ENCODE data around the gene PGBD5.

Gene PGBD5

DNA sequence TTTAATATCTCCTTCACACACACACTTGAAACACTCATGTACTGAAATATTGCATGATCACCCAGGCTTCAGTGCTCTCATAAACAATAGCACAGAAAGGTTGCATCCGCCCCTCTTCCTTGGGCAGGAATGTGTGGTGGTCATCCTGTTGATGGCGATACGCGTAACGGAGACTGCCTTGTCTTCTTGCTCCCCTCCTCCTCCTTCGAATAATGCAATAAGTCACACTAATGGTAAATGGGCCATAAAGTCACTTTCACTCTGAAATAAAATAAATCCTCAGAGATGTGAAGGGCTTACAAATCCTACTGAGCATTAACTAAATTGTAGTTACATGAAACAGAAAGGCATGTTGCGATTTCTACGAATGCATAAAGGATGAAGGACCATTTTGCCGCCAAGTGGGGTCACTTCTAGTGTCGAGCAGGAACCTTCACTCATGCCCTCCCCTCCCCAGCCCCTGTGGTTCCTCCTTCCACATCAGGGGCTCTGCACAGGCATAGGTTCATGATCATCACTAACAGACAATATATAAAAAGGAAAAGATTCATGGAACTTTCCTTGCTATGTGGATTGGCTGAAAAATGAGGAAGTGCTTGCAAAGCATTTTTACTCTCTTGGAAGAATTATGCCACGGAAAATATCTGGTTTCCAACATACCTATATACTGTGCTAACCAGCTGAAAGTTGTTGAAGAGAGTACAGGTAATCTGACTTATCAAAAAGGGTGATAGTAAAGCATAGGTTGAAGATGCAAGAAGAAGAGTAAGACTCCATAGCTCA is 1.2 kb upstream of the PGBD5 start:
- DNase-seq (ENCODE audit: low spot score), result no peak
- TF ChIP-seq, protein P1, sequence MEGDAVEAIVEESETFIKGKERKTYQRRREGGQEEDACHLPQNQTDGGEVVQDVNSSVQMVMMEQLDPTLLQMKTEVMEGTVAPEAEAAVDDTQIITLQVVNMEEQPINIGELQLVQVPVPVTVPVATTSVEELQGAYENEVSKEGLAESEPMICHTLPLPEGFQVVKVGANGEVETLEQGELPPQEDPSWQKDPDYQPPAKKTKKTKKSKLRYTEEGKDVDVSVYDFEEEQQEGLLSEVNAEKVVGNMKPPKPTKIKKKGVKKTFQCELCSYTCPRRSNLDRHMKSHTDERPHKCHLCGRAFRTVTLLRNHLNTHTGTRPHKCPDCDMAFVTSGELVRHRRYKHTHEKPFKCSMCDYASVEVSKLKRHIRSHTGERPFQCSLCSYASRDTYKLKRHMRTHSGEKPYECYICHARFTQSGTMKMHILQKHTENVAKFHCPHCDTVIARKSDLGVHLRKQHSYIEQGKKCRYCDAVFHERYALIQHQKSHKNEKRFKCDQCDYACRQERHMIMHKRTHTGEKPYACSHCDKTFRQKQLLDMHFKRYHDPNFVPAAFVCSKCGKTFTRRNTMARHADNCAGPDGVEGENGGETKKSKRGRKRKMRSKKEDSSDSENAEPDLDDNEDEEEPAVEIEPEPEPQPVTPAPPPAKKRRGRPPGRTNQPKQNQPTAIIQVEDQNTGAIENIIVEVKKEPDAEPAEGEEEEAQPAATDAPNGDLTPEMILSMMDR (conservative IDR thresholded peaks at IDR 0.05; ENCODE audit: low read depth), result no peak
- ChIA-PET POLR2A (ENCODE audit: low non-redundant PET) (no interaction called here), CTCF (interaction anchor here (0.7 to 0.8 kb wide), 2 partner anchors 37 to 1372 kb away, joined by 3 read pairs; no protein-coding TSS in a partner anchor)
- H3K27ac ChIP-seq, result no peak overlapping the region

DNA sequence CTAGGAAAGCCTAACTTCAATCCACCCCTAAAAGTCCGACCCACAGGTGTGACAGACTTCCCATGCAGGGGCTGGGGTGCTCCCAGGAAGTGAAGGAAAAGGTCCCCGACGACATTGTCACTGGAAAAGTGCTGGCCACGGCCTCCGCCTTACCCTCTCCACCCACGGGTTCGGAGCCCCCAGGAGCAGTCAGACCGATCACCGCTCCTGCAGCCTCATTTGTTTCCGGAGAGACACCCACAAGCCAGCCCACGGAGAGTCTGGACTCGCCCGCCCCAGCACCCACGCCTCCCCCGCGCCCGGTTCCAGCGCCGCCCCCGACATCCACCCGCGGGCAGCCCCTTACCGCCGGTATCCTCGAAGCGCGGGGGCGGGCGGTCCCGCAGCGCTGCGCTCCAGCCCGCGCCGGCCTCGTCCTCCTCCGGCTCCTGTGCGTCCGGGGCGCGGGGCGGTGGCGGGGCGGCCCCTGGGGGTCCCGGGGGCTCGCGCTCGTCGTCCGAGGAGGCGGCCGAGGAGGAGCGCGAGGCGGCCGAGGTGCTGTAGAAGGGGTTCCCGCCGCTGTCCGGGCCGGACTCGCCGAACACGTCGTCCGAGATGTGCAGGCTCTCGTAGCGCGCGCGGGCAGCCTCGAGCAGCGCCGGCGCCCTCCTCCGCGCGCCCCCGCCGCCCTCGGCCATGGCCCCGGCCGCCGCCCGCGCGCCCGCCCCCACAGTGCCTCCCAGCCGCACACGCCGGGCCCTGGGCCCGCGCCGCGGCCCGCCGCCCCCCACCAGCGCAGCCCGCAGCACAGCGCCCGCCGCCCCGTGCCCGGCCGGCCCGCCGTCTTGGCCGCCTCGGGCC is 660 bp downstream of the PGBD5 start:
- TF ChIP-seq, protein P1 (conservative IDR thresholded peaks at IDR 0.05; ENCODE audit: low read depth), result no peak
- POLR2A ChIA-PET (ENCODE audit: low non-redundant PET), result no interaction called here
- H3K27ac ChIP-seq, result no peak overlapping the region
- no peak for DNase-seq (ENCODE audit: low spot score)
- CTCF ChIA-PET, result no interaction called here

DNA sequence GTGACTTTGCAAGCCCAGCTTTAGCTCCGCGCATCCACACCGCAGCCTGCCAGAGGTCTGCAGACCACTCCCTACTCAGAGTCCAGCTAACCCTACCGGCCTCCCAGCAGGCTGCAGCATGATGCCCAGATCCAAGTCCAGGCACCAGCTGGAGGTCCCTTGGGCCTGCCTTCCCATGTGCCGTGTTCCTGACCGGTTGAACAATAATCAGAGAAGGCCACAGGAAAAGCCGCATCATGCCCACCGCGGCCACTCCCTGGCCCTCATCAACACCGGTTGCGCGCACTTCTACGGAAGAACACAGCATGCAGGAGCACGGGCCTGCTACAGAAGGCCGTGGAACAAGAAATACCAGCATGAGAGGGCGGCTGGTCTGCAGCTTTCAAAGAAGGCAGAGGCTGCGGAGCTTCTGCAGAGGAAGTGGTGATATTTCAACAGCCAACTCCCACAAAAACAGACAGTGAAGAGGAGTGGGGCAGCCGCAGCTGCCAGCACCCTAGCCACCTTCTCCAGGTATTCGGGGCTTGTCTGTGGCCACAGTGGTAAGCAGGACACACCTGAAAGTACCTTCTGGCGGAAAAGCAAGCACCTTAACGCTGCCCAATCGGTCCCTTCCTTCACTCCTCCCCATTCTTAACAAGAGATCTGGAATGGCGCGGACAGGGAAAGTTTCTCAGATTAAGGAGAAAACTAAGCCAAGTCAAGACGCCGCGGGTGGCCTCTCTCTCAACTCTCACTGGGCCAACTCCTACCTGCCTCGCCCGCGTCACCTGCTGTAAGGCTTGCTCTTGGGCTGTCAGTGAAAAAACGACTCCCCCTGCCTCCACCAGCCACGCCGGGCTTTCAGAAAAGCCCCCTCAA is 1.5 kb downstream of the PGBD5 start:
- ChIA-PET POLR2A (ENCODE audit: low non-redundant PET) (no interaction called here), CTCF (no interaction called here)
- DNase-seq (ENCODE audit: low spot score), result no peak
- TF ChIP-seq, protein P1 (conservative IDR thresholded peaks at IDR 0.05; ENCODE audit: low read depth), result no peak
- no peak overlapping the region for H3K27ac ChIP-seq

DNA sequence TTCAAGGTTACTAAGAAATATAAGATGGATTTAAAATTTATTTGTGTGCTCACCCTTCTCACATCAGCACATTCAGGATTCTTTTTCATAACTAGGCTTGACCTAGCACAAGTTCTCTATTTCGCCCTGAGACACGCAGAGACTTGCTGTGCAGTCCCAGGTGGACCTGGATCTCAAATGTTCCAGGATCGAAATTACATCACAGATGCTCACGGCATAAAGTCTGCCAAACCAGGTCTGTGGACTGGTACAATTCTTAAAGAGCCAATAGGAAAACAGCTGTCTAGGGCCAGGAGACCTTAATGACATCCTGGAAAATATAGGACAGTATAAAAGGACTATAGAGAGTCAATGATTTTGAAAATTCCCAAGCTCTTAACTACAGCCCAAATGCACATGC is 2.2 kb downstream of the PGBD5 start:
- TF ChIP-seq, protein P1 (conservative IDR thresholded peaks at IDR 0.05; ENCODE audit: low read depth), result no peak
- DNase-seq (ENCODE audit: low spot score), result no peak
- CTCF ChIA-PET, result interaction anchor here (0.6 kb wide), 1 partner anchor 214 kb away, joined by 4 read pairs; no protein-coding TSS in a partner anchor
- POLR2A ChIA-PET (ENCODE audit: low non-redundant PET), result no interaction called here
- no peak overlapping the region for H3K27ac ChIP-seq

DNA sequence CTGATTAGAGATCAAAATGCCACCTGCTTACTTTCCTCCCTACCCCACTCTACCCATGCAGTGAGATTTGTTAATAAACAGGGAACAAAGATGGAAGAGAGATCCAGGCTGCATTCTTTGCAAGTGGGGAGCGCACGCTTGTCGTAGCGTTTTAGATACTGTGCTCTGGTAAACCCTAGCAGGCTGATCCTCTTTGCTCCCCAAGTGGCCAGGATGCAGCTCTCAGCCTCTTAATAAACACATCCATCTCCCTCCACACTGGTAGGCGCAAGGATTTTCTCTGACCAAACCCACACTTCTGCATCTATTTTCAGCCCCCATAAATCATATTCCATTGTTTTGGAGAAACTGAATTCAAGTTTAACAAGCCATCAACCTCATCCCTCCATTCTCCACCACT is 2.9 kb downstream of the PGBD5 start:
- TF ChIP-seq, protein P1 (conservative IDR thresholded peaks at IDR 0.05; ENCODE audit: low read depth), result no peak
- ChIA-PET CTCF (interaction anchor here (0.6 kb wide), 1 partner anchor 214 kb away, joined by 4 read pairs; no protein-coding TSS in a partner anchor), POLR2A (ENCODE audit: low non-redundant PET) (no interaction called here)
- no peak for DNase-seq (ENCODE audit: low spot score)
- H3K27ac ChIP-seq, result no peak overlapping the region
